Duodenal mucosa (tissue), 2 donors: ENCODE measurements around the gene PTPN18.

Source experiments
- H3K27ac ChIP-seq: one replicate; pipeline ENCODE4 v1.7.0; 2013; ENCODE audit warnings: low read depth, low read length
- H3K27me3 ChIP-seq, 2 donors: one replicate each; pipeline ENCODE4 v1.7.0; 2013; ENCODE audit warnings: low read length in 2 of 2, control low read depth in 1 of 2; ENCODE audit not compliant: insufficient read depth in 2 of 2, control insufficient read depth in 1 of 2
- H3K36me3 ChIP-seq, 2 donors: one replicate each; pipeline ENCODE4 v1.7.0; 2013; ENCODE audit warnings: low read length in 2 of 2, control low read depth in 1 of 2; ENCODE audit not compliant: insufficient read depth in 2 of 2, control insufficient read depth in 1 of 2
- H3K4me1 ChIP-seq, 2 donors: one replicate each; pipeline ENCODE4 v1.7.0; 2013; ENCODE audit warnings: low read length in 2 of 2, control low read depth in 1 of 2; ENCODE audit not compliant: insufficient read depth in 2 of 2, control insufficient read depth in 1 of 2
- H3K4me3 ChIP-seq, 2 donors: one replicate each; pipeline ENCODE4 v1.7.0; 2013; ENCODE audit warnings: low read length in 2 of 2, low read depth in 1 of 2
- H3K9ac ChIP-seq, 2 donors: one replicate each; pipeline ENCODE4 v1.7.0; 2013; ENCODE audit warnings: low read length in 2 of 2, low read depth in 1 of 2
- H3K9me3 ChIP-seq, 2 donors: one replicate each; pipeline ENCODE4 v1.7.0; 2013; ENCODE audit warnings: low read length in 2 of 2, control low read depth in 1 of 2; ENCODE audit not compliant: control insufficient read depth in 1 of 2

The PTPN18 gene

GRCh38 chr2:130372055-130372832 is 16.4 kb downstream of the PTPN18 start:
- Histone ChIP-seq H3K9ac (peak overlapping the region; percentile 65 to 74), H3K9me3 (no peaks in the 10 kb centered on the region), H3K4me1 (peaks cover 13 to 35% of the 10 kb centered on the region in 2 donors), H3K27ac (peak overlapping the region; percentile 64), H3K36me3 (peaks cover 3 to 5% of the 10 kb centered on the region in 2 donors), H3K4me3 (peak overlapping the region; percentile 80 to 88), H3K27me3 (no peaks in the 10 kb centered on the region)

GRCh38 chr2:130372833-130373807 is 17.3 kb downstream of the PTPN18 start:
- Histone ChIP-seq H3K36me3 (peaks cover 3 to 5% of the 10 kb centered on the region in 2 donors), H3K27ac (peak overlapping the region; percentile 64), H3K4me3 (peak overlapping the region; percentile 80 to 88), H3K27me3 (no peaks in the 10 kb centered on the region), H3K4me1 (peaks cover 13 to 35% of the 10 kb centered on the region in 2 donors), H3K9me3 (no peaks in the 10 kb centered on the region), H3K9ac (peak overlapping the region; percentile 65 to 74)

GRCh38 chr2:130373808-130374365 is 18.0 kb downstream of the PTPN18 start:
- peaks cover 3 to 5% of the 10 kb centered on the region in 2 donors for H3K36me3 ChIP-seq
- H3K9me3 ChIP-seq, result no peaks in the 10 kb centered on the region
- H3K27me3 ChIP-seq, result no peaks in the 10 kb centered on the region
- peak overlapping the region; percentile 80 to 88 for H3K4me3 ChIP-seq
- no peak overlapping the region for H3K9ac ChIP-seq
- H3K27ac ChIP-seq, result no peak overlapping the region
- peaks cover 13 to 35% of the 10 kb centered on the region in 2 donors for H3K4me1 ChIP-seq

- Histone ChIP-seq H3K9ac (no peak overlapping the region), H3K36me3 (peaks cover 3 to 5% of the 10 kb centered on the region in 2 donors), H3K4me1 (peaks cover 13 to 35% of the 10 kb centered on the region in 2 donors), H3K27me3 (no peaks in the 10 kb centered on the region), H3K4me3 (no peak overlapping the region), H3K9me3 (no peaks in the 10 kb centered on the region), H3K27ac (no peak overlapping the region)
These were observed 18.9 kb downstream of the PTPN18 start for GRCh38 chr2:130374587-130375290.

GRCh38 chr2:130375291-130376266 is 19.7 kb downstream of the PTPN18 start:
- H3K4me1 ChIP-seq, result peaks cover 18 to 28% of the 10 kb centered on the region in 2 donors
- H3K4me3 ChIP-seq, result no peak overlapping the region
- H3K9me3 ChIP-seq, result no peaks in the 10 kb centered on the region
- no peak overlapping the region for H3K27ac ChIP-seq
- no peak overlapping the region for H3K9ac ChIP-seq
- H3K27me3 ChIP-seq, result no peaks in the 10 kb centered on the region
- H3K36me3 ChIP-seq, result peaks cover under 1 to 3% of the 10 kb centered on the region in 2 donors

GRCh38 chr2:130376433-130377293 is 20.8 kb downstream of the PTPN18 start:
- no peaks in the 10 kb centered on the region for H3K27me3 ChIP-seq
- no peaks in the 10 kb centered on the region for H3K36me3 ChIP-seq
- no peak overlapping the region for H3K27ac ChIP-seq
- peaks cover 15 to 19% of the 10 kb centered on the region in 2 donors for H3K4me1 ChIP-seq
- H3K4me3 ChIP-seq, result no peak overlapping the region
- no peak overlapping the region for H3K9ac ChIP-seq
- H3K9me3 ChIP-seq, result no peaks in the 10 kb centered on the region

GRCh38 chr2:130377491-130377890 is 21.6 kb downstream of the PTPN18 start:
- no peak overlapping the region for H3K27ac ChIP-seq

GRCh38 chr2:130378206-130378897 is 22.5 kb downstream of the PTPN18 start:
- Histone ChIP-seq H3K27ac (no peak overlapping the region), H3K36me3 (no peaks in the 10 kb centered on the region), H3K9ac (no peak overlapping the region), H3K4me1 (peaks cover 8 to 11% of the 10 kb centered on the region in 2 donors), H3K4me3 (no peak overlapping the region), H3K9me3 (no peaks in the 10 kb centered on the region), H3K27me3 (no peaks in the 10 kb centered on the region)

More at GRCh38 chr2:130377491-130377890, 21.6 kb downstream of the PTPN18 start:
- Histone ChIP-seq H3K4me1 (peaks cover 15 to 19% of the 10 kb centered on the region in 2 donors), H3K9me3 (no peaks in the 10 kb centered on the region), H3K27me3 (no peaks in the 10 kb centered on the region), H3K4me3 (no peak overlapping the region), H3K9ac (no peak overlapping the region), H3K36me3 (no peaks in the 10 kb centered on the region)
